Neural progenitor cell (in vitro differentiated cells): Measurements from ENCODE around the gene FYB1. TPM values are rescaled to one million over a fixed set of nuclear protein-coding genes. Genes with fewer than 3 reads are reported as not detected.

ENCODE experiments used
- DNase-seq: peaks from one replicate; pipeline ENCODE4 v3.0.0-alpha.2; 2016; ENCODE audit warnings: low spot score
- H2AFZ ChIP-seq: fragments of 200-600 bp; sonication (generic); replicated peaks from 2 replicates; pipeline ENCODE4 v1.6.1; 2016; ENCODE audit warnings: antibody characterized with exemption
- H3F3A ChIP-seq: fragments of 200-600 bp; sonication (generic); 2 replicates; pipeline ENCODE4 v1.6.1; 2016; ENCODE audit warnings: antibody characterized with exemption, low read depth
- H3K27ac ChIP-seq: fragments of 200-600 bp; sonication (generic); 2 replicates; pipeline ENCODE4 v1.5.1; 2016; ENCODE audit warnings: mild to moderate bottlenecking
- H3K27me3 ChIP-seq: fragments of 200-600 bp; sonication (generic); 2 replicates; pipeline ENCODE4 v1.6.1; 2016; ENCODE audit warnings: mild to moderate bottlenecking, moderate library complexity
- H3K36me3 ChIP-seq: fragments of 200-600 bp; sonication (generic); 2 replicates; pipeline ENCODE4 v1.5.1; 2016
- H3K4me1 ChIP-seq: fragments of 200-600 bp; sonication (generic); 2 replicates; pipeline ENCODE4 v1.6.1; 2016; ENCODE audit warnings: mixed run types
- H3K4me2 ChIP-seq: fragments of 200-600 bp; sonication (generic); 2 replicates; pipeline ENCODE4 v1.6.1; 2016
- H3K4me3 ChIP-seq: fragments of 200-600 bp; sonication (generic); 2 replicates; pipeline ENCODE4 v1.5.1; 2016
- H3K79me2 ChIP-seq: fragments of 200-600 bp; sonication (generic); 2 replicates; pipeline ENCODE4 v1.6.1; 2016; ENCODE audit warnings: low read depth
- H3K9ac ChIP-seq: fragments of 200-600 bp; sonication (generic); 2 replicates; pipeline ENCODE4 v1.6.1; 2016
- H3K9me3 ChIP-seq: fragments of 200-600 bp; sonication (generic); 2 replicates; pipeline ENCODE4 v1.5.1; 2016; ENCODE audit warnings: low read depth
- H4K20me1 ChIP-seq: fragments of 200-600 bp; sonication (generic); 2 replicates; pipeline ENCODE4 v1.6.1; 2016; ENCODE audit warnings: low read depth
- H3K27ac Mint-ChIP-seq: 3 replicates; pipeline ENCODE4 v1.8.0; 2021; ENCODE audit warnings: mixed read lengths
- H3K27me3 Mint-ChIP-seq: 2 replicates; pipeline ENCODE4 v1.8.0; 2022; ENCODE audit warnings: low read depth, mild to moderate bottlenecking, inconsistent platforms, moderate library complexity, mixed read lengths; ENCODE audit not compliant: insufficient read depth
- H3K36me3 Mint-ChIP-seq: 3 replicates; pipeline ENCODE4 v1.8.0; 2021; ENCODE audit warnings: mixed read lengths
- H3K4me1 Mint-ChIP-seq: 3 replicates; pipeline ENCODE4 v1.8.0; 2021; ENCODE audit warnings: mixed read lengths
- H3K4me3 Mint-ChIP-seq: 3 replicates; pipeline ENCODE4 v1.8.0; 2021; ENCODE audit warnings: mild to moderate bottlenecking, moderate library complexity, mixed read lengths
- H3K9me3 Mint-ChIP-seq: 3 replicates; pipeline ENCODE4 v1.8.0; 2020; ENCODE audit warnings: mixed read lengths
- CTCF ChIP-seq: fragments of 200-600 bp; sonication (generic); IDR thresholded peaks from 2 replicates; pipeline ENCODE4 v1.5.1; 2017; ENCODE audit warnings: antibody characterized with exemption, mild to moderate bottlenecking
- EZH2 ChIP-seq: fragments of 200-600 bp; sonication (generic); IDR thresholded peaks from 2 replicates; pipeline ENCODE4 v1.6.1; 2017; ENCODE audit warnings: antibody characterized with exemption, mild to moderate bottlenecking, moderate library complexity
- EZH2phosphoT487 ChIP-seq: fragments of 200-600 bp; sonication (generic); IDR thresholded peaks from 2 replicates; pipeline ENCODE4 v1.6.1; 2017; ENCODE audit warnings: antibody characterized with exemption
- total RNA-seq: library from RNA; depleted of rRNA; stranded (reverse); fragments of >200 nt; gene quantifications from 2 replicates; pipeline ENCODE4 v1.2.3, GENCODE V29; 2015; ENCODE audit warnings: low replicate concordance

FYB1 gene
- total RNA-seq, 1 donor from 2014 or later, result not detected

GRCh38 chr5:39264528-39264927, 45.2 kb upstream of the FYB1 start:
- H3K4me3 ChIP-seq, result no peak overlapping the region
- H3F3A ChIP-seq, result no peaks in the 10 kb centered on the region
- no peaks in the 10 kb centered on the region for H3K27me3 ChIP-seq
- H4K20me1 ChIP-seq, result no peaks in the 10 kb centered on the region
- no peak overlapping the region for H3K4me2 ChIP-seq
- no peak overlapping the region for H2AFZ ChIP-seq
- H3K4me1 ChIP-seq, result no peaks in the 10 kb centered on the region
- no peak overlapping the region for H3K9ac ChIP-seq
- no peak for DNase-seq
- no peaks in the 10 kb centered on the region for H3K4me1 Mint-ChIP-seq
- H3K4me3 Mint-ChIP-seq, result no peak overlapping the region
- no peaks in the 10 kb centered on the region for H3K79me2 ChIP-seq
- H3K27ac Mint-ChIP-seq, result no peak overlapping the region
- H3K36me3 Mint-ChIP-seq, result no peaks in the 10 kb centered on the region
- H3K27me3 Mint-ChIP-seq, result no peaks in the 10 kb centered on the region
- no peaks in the 10 kb centered on the region for H3K9me3 ChIP-seq
- no peaks in the 10 kb centered on the region for H3K36me3 ChIP-seq
- TF ChIP-seq EZH2 (no peak), CTCF (no peak), EZH2phosphoT487 (no peak)
- no peak overlapping the region for H3K27ac ChIP-seq
- H3K9me3 Mint-ChIP-seq, result no peaks in the 10 kb centered on the region

DNA sequence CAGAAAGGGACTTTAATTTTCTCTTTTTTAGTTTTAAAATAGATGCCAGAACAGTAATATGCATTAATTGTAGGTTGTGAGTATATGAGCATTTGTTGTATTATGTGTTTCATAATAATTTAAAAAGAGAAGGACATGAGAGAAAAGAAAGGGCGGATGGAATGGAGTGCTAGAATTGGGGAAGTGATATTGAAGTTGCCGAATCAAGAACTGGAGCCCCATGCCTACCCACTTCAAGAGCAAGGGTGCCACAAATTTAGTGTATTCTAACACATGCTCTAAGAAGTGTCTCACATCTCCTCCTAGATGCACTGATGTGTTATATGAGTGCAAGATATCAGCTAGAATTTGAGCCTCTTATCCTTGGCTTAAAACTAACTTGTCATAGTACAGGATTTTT, 43.6 kb upstream of the FYB1 start:
- no peaks in the 10 kb centered on the region for H3K27me3 Mint-ChIP-seq
- no peaks in the 10 kb centered on the region for H3K9me3 Mint-ChIP-seq
- no peak overlapping the region for H3K4me3 Mint-ChIP-seq
- H3K27ac Mint-ChIP-seq, result no peak overlapping the region
- H3F3A ChIP-seq, result no peaks in the 10 kb centered on the region
- H2AFZ ChIP-seq, result no peak overlapping the region
- no peak overlapping the region for H3K9ac ChIP-seq
- no peaks in the 10 kb centered on the region for H3K27me3 ChIP-seq
- H3K4me3 ChIP-seq, result no peak overlapping the region
- TF ChIP-seq EZH2, result no peak
- TF ChIP-seq CTCF, result no peak
- TF ChIP-seq EZH2phosphoT487, result no peak
- H3K4me1 ChIP-seq, result no peaks in the 10 kb centered on the region
- H3K36me3 Mint-ChIP-seq, result no peaks in the 10 kb centered on the region
- no peak overlapping the region for H3K27ac ChIP-seq
- H3K4me2 ChIP-seq, result no peak overlapping the region
- no peak for DNase-seq
- no peaks in the 10 kb centered on the region for H4K20me1 ChIP-seq
- no peaks in the 10 kb centered on the region for H3K79me2 ChIP-seq
- no peaks in the 10 kb centered on the region for H3K9me3 ChIP-seq
- H3K4me1 Mint-ChIP-seq, result no peaks in the 10 kb centered on the region
- H3K36me3 ChIP-seq, result no peaks in the 10 kb centered on the region

DNA sequence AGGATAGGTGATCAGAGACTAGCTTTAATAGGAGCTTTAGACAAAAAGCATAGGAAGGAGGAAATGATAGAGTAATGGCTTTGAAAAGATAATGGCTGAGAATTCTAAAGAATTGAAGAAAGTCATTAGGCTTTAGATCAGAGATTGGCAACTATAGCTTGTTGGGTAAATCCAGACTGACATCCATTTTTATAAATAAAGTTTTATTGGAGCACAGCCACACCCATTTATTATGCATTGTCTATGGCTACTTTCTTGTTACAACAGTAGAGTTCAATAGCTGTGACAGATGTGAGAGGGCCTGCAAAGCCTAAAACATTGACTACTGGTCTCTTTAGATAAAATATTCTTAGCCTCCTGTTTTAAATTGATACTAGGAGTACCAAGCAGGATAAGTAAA, 40.7 kb upstream of the FYB1 start:
- TF ChIP-seq CTCF (no peak), EZH2phosphoT487 (no peak), EZH2 (no peak)
- Mint-ChIP-seq H3K9me3 (no peaks in the 10 kb centered on the region), H3K36me3 (no peaks in the 10 kb centered on the region), H3K27ac (no peak overlapping the region), H3K27me3 (no peaks in the 10 kb centered on the region), H3K4me1 (no peaks in the 10 kb centered on the region), H3K4me3 (no peak overlapping the region)
- no peak overlapping the region for H3K27ac ChIP-seq
- DNase-seq, result no peak
- no peaks in the 10 kb centered on the region for H3K27me3 ChIP-seq
- no peaks in the 10 kb centered on the region for H3K36me3 ChIP-seq
- no peak overlapping the region for H3K4me2 ChIP-seq
- no peaks in the 10 kb centered on the region for H3K4me1 ChIP-seq
- H3K4me3 ChIP-seq, result no peak overlapping the region
- no peak overlapping the region for H3K9ac ChIP-seq
- no peaks in the 10 kb centered on the region for H3K79me2 ChIP-seq
- no peak overlapping the region for H2AFZ ChIP-seq
- H3K9me3 ChIP-seq, result no peaks in the 10 kb centered on the region
- no peaks in the 10 kb centered on the region for H4K20me1 ChIP-seq
- H3F3A ChIP-seq, result no peaks in the 10 kb centered on the region

DNA sequence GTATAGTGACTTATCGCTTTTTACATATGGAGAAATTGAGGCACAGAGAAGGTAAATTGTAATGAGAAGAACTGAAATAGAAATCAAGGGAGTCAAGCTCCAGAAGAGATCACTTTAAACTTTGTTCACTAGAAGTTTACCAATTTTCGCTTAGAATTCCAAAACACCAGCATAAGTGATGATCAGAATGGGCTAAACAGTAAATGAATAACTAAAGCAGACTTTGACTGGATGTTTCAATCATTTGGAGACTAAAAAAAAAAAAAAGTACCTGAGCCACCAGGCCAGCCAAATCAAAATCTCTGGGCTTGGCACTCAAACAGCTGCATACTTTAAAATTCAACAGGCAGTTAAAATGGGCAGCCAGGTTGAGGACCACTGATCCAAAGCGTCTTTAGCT, 38.2 kb upstream of the FYB1 start:
- DNase-seq, result no peak
- Mint-ChIP-seq H3K4me3 (no peak overlapping the region), H3K27ac (no peak overlapping the region), H3K4me1 (no peaks in the 10 kb centered on the region), H3K27me3 (no peaks in the 10 kb centered on the region), H3K36me3 (no peaks in the 10 kb centered on the region), H3K9me3 (no peaks in the 10 kb centered on the region)
- Histone ChIP-seq H3K4me2 (no peak overlapping the region), H2AFZ (no peak overlapping the region), H3K36me3 (no peaks in the 10 kb centered on the region), H3K27ac (no peak overlapping the region), H3K9ac (no peak overlapping the region), H3K4me3 (no peak overlapping the region), H3F3A (no peaks in the 10 kb centered on the region), H3K27me3 (no peaks in the 10 kb centered on the region), H3K79me2 (no peaks in the 10 kb centered on the region), H4K20me1 (no peaks in the 10 kb centered on the region), H3K4me1 (no peaks in the 10 kb centered on the region), H3K9me3 (no peaks in the 10 kb centered on the region)
- TF ChIP-seq EZH2phosphoT487, result no peak
